ENCODE measurements around the gene C14orf119. TPM values are rescaled to one million over a fixed set of nuclear protein-coding genes. Genes with fewer than 3 reads are reported as not detected.

Gene C14orf119
- total RNA-seq, 2 experiments from 2014 or later, result 42.4 to 44.5 TPM

DNA sequence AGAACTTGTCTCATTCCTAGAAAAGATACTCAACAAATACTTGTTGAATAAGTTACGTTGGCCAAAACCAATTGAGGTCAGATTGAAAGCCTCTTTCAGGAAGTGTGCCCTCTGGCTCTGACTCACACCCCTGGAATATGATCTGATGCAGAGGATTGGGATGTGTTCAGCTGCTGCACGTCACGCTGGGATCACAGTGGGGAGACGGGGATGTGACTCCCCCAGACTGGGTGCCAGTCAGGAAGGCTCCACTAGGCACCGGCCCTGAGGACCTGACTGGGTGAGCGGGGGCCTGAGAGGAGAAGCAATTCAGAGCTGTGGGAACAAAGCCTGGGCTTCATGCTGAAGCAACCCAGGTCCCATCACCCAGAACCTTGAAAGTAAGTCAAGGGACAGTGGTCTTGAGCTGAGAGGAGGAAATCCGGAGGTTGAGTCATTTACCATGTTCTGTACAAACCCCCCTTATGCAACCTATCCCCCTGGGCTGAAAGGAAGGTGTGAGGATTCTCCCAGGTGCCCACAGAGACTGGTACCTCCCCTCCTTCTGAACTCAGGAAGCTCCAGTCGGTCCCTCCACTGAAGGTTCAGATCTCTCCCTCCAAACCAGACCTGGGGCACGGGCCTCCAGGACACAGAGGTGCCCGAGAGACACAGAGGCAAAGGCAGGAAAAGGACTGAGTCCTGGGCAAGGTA is 19.9 kb downstream of the C14orf119 start:
- no peak for DNase-seq (ENCODE audit: low spot score)
- no TSS peak for BruUV-seq (replicated peaks)
- ChIA-PET POLR2A (interaction anchor here (0.7 kb wide), 1 partner anchor 44 kb away, joined by 3 read pairs; no protein-coding TSS in a partner anchor), CTCF (ENCODE audit: unreplicated experiment) (no interaction called here)
- Histone ChIP-seq H3K79me2 (ENCODE audit: insufficient read depth, low read depth, low read length) (no peaks in the 10 kb centered on the region), H3K9me2 (ENCODE audit: insufficient read depth, low read length) (no peaks in the 10 kb centered on the region), H3K36me3 (ENCODE audit: insufficient read depth, low read length) (no peaks in the 10 kb centered on the region), H3K4me2 (ENCODE audit: low read length) (no peak overlapping the region), H3K27ac (ENCODE audit: low read depth, low read length, poor library complexity, severe bottlenecking) (no peak overlapping the region), H3K4me1 (ENCODE audit: insufficient read depth, low read length, poor library complexity, severe bottlenecking) (peaks cover 18% of the 10 kb centered on the region), H4K20me1 (ENCODE audit: insufficient read depth, low read length) (no peaks in the 10 kb centered on the region), H3K4me3 (ENCODE audit: low read depth, low read length, poor library complexity, severe bottlenecking) (no peak overlapping the region), H2AFZ (ENCODE audit: low read length) (no peak overlapping the region), H3K9me3 (ENCODE audit: low read length) (no peaks in the 10 kb centered on the region)
- intact Hi-C loops (cut with micrococcal nuclease; ENCODE audit: unreplicated experiment), result no loop called here
- no peak for TF ChIP-seq EZH2phosphoT487 (IDR thresholded peaks at IDR 0.05; ENCODE audit: borderline replicate concordance, low read depth, low read length)
- TF ChIP-seq, protein P1, sequence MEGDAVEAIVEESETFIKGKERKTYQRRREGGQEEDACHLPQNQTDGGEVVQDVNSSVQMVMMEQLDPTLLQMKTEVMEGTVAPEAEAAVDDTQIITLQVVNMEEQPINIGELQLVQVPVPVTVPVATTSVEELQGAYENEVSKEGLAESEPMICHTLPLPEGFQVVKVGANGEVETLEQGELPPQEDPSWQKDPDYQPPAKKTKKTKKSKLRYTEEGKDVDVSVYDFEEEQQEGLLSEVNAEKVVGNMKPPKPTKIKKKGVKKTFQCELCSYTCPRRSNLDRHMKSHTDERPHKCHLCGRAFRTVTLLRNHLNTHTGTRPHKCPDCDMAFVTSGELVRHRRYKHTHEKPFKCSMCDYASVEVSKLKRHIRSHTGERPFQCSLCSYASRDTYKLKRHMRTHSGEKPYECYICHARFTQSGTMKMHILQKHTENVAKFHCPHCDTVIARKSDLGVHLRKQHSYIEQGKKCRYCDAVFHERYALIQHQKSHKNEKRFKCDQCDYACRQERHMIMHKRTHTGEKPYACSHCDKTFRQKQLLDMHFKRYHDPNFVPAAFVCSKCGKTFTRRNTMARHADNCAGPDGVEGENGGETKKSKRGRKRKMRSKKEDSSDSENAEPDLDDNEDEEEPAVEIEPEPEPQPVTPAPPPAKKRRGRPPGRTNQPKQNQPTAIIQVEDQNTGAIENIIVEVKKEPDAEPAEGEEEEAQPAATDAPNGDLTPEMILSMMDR (conservative IDR thresholded peaks at IDR 0.05; ENCODE audit: low read length), result no peak

DNA sequence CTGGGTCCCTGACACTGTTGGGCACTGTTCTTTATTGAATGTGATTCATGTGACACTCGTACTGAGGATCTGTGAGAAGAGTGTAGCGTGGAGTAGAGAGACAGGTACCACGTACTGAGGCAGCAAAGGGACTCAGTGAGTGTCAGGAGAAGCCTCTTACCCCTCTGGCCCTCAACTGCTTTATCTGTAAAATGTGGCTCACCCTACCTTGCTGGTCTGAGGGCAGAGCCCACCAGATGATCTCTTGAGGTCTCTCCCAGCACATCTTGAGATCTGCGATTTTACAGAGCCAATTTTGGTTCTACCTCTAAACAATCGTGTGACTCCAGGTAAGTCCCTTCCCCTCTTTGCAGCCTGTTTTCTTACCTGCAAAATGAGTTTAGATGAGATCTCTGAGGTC is 20.6 kb downstream of the C14orf119 start:
- TF ChIP-seq, protein P1 (conservative IDR thresholded peaks at IDR 0.05; ENCODE audit: low read length), result no peak
- TF ChIP-seq EZH2phosphoT487 (IDR thresholded peaks at IDR 0.05; ENCODE audit: borderline replicate concordance, low read depth, low read length), result no peak
- H3K4me2 ChIP-seq (ENCODE audit: low read length), result no peak overlapping the region
- DNase-seq (ENCODE audit: low spot score), result no peak
- H3K27ac ChIP-seq (ENCODE audit: low read depth, low read length, poor library complexity, severe bottlenecking), result no peak overlapping the region
- no peak overlapping the region for H2AFZ ChIP-seq (ENCODE audit: low read length)
- H3K4me1 ChIP-seq (ENCODE audit: insufficient read depth, low read length, poor library complexity, severe bottlenecking), result peaks cover 25% of the 10 kb centered on the region
- intact Hi-C loops (cut with micrococcal nuclease; ENCODE audit: unreplicated experiment), result no loop called here
- BruUV-seq (replicated peaks), result no TSS peak
- ChIA-PET POLR2A (no interaction called here), CTCF (ENCODE audit: unreplicated experiment) (no interaction called here)
- no peaks in the 10 kb centered on the region for H3K36me3 ChIP-seq (ENCODE audit: insufficient read depth, low read length)
- H3K79me2 ChIP-seq (ENCODE audit: insufficient read depth, low read depth, low read length), result no peaks in the 10 kb centered on the region
- no peaks in the 10 kb centered on the region for H3K9me3 ChIP-seq (ENCODE audit: low read length)
- no peaks in the 10 kb centered on the region for H4K20me1 ChIP-seq (ENCODE audit: insufficient read depth, low read length)
- H3K9me2 ChIP-seq (ENCODE audit: insufficient read depth, low read length), result no peaks in the 10 kb centered on the region
- no peak overlapping the region for H3K4me3 ChIP-seq (ENCODE audit: low read depth, low read length, poor library complexity, severe bottlenecking)

DNA sequence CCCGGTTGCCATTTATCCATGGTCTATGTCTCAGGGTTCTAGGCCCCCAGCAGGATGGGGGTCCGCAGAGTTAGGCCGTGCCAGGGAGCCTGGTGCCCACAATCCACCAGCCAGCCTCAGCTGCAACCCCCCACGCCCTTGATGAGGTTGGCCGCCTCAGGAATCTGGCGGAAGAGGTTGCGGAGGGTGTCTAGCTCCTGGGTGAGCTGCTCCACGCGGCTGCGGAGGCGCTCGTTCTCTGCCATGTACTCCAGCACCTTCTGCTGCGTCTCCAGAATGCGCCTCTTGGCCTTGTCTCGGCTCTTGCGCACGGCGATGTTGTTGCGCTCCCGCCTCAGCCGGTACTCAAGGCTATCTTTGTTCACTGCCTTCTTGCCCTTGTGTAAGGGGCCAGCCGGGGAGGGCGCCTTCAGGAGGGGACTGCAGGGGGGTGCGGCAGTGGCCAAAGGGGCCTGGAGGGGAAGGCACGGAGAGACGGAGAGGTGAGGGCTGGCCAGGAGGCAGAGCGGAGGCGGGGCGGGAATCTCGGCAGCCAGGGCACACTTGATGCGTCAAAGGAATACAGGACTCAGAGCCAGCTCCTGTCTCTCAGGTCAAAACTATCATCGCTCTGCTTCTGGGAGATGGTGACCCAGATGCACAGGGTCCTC is 22.2 kb downstream of the C14orf119 start:
- POLR2A ChIA-PET, result no interaction called here
- H3K36me3 ChIP-seq (ENCODE audit: insufficient read depth, low read length), result no peaks in the 10 kb centered on the region
- CTCF ChIA-PET (ENCODE audit: unreplicated experiment), result no interaction called here
- no peaks in the 10 kb centered on the region for H3K79me2 ChIP-seq (ENCODE audit: insufficient read depth, low read depth, low read length)
- H3K9me3 ChIP-seq (ENCODE audit: low read length), result no peaks in the 10 kb centered on the region
- no peaks in the 10 kb centered on the region for H4K20me1 ChIP-seq (ENCODE audit: insufficient read depth, low read length)
- no peak overlapping the region for H3K27ac ChIP-seq (ENCODE audit: low read depth, low read length, poor library complexity, severe bottlenecking)
- H2AFZ ChIP-seq (ENCODE audit: low read length), result no peak overlapping the region
- TF ChIP-seq EZH2phosphoT487 (IDR thresholded peaks at IDR 0.05; ENCODE audit: borderline replicate concordance, low read depth, low read length), result no peak
- TF ChIP-seq, protein P1 (conservative IDR thresholded peaks at IDR 0.05; ENCODE audit: low read length), result no peak
- no peak overlapping the region for H3K4me3 ChIP-seq (ENCODE audit: low read depth, low read length, poor library complexity, severe bottlenecking)
- intact Hi-C loops (cut with micrococcal nuclease; ENCODE audit: unreplicated experiment), result no loop called here
- BruUV-seq (replicated peaks), result no TSS peak
- no peaks in the 10 kb centered on the region for H3K9me2 ChIP-seq (ENCODE audit: insufficient read depth, low read length)
- no peak overlapping the region for H3K4me2 ChIP-seq (ENCODE audit: low read length)
- DNase-seq (ENCODE audit: low spot score), result no peak
- peaks cover 38% of the 10 kb centered on the region for H3K4me1 ChIP-seq (ENCODE audit: insufficient read depth, low read length, poor library complexity, severe bottlenecking)

All from OCI-LY7 (cell line).